CD14-positive monocyte (primary cell): ENCODE measurements around the gene ETS1. TPM values are rescaled to one million over a fixed set of nuclear protein-coding genes. Genes with fewer than 3 reads are reported as not detected.

Experiments used
- DNase-seq, 3 donors: peaks; one replicate each; pipeline ENCODE4 v3.0.0-alpha.2; 2011 to 2022
- H2AFZ ChIP-seq: 2 replicates; pipeline ENCODE4 v1.6.0; 2012; ENCODE audit warnings: mild to moderate bottlenecking, low read depth, low read length, inconsistent platforms; ENCODE audit not compliant: insufficient read depth, poor library complexity, severe bottlenecking
- H3K27ac ChIP-seq, 2 donors: 1 replicate in 1 of 2; 2 replicates in 1 of 2; pipeline ENCODE4 v1.5.1; 2012 to 2013; ENCODE audit warnings: low read length in 2 of 2, control low read depth in 1 of 2, inconsistent platforms in 1 of 2, low read depth in 1 of 2, mild to moderate bottlenecking in 1 of 2
- H3K27me3 ChIP-seq, 2 donors: one replicate each; pipeline versions ENCODE4 v1.6.0 to v1.6.1; 2011 to 2013; ENCODE audit warnings: low read length in 2 of 2; ENCODE audit not compliant: control insufficient read depth in 2 of 2, insufficient read depth in 2 of 2
- H3K36me3 ChIP-seq, 2 donors: replicated peaks in 1 of 2; 1 replicate in 1 of 2; 2 replicates in 1 of 2; pipeline versions ENCODE4 v1.5.1 to v1.6.1; 2012 to 2013; ENCODE audit warnings: low read length in 2 of 2, control low read depth in 1 of 2, inconsistent platforms in 1 of 2, mild to moderate bottlenecking in 1 of 2; ENCODE audit not compliant: insufficient read depth in 2 of 2, control insufficient read depth in 1 of 2
- H3K4me1 ChIP-seq, 2 donors: 1 replicate in 1 of 2; 2 replicates in 1 of 2; pipeline versions ENCODE4 v1.5.1 to v1.6.1; 2012 to 2013; ENCODE audit warnings: low read length in 2 of 2, control low read depth in 1 of 2, inconsistent platforms in 1 of 2, mild to moderate bottlenecking in 1 of 2, moderate library complexity in 1 of 2; ENCODE audit not compliant: insufficient read depth in 2 of 2, control insufficient read depth in 1 of 2
- H3K4me2 ChIP-seq: replicated peaks from 2 replicates; pipeline ENCODE3; 2012; ENCODE audit warnings: low read length, moderate library complexity, mild to moderate bottlenecking; ENCODE audit not compliant: poor library complexity, severe bottlenecking; ENCODE audit errors: extremely low read depth
- H3K4me3 ChIP-seq, 3 experiments: fragments of 200-600 bp in 1 of 3; sonication (generic) in 1 of 3; replicated peaks in 1 of 3; 1 replicate in 2 of 3; 2 replicates in 1 of 3; pipeline ENCODE4 v1.5.1; 2011 to 2013; ENCODE audit warnings: low read length in 3 of 3, mild to moderate bottlenecking in 3 of 3, control low read depth in 2 of 3, low read depth in 2 of 3, inconsistent platforms in 1 of 3, moderate library complexity in 1 of 3
- H3K79me2 ChIP-seq: 2 replicates; pipeline ENCODE4 v1.6.0; 2012; ENCODE audit warnings: mild to moderate bottlenecking, control low read depth, inconsistent platforms, low read length, moderate library complexity; ENCODE audit not compliant: insufficient read depth
- H3K9ac ChIP-seq: 2 replicates; pipeline ENCODE4 v1.6.0; 2017; ENCODE audit warnings: low read length, mild to moderate bottlenecking; ENCODE audit not compliant: insufficient read depth, poor library complexity, severe bottlenecking
- H3K9me3 ChIP-seq, 2 donors: replicated peaks in 1 of 2; 1 replicate in 1 of 2; 2 replicates in 1 of 2; pipeline versions ENCODE4 v1.5.1 to v1.6.1; 2012 to 2013; ENCODE audit warnings: low read length in 2 of 2, control low read depth in 1 of 2; ENCODE audit not compliant: control insufficient read depth in 1 of 2, insufficient read depth in 1 of 2
- H4K20me1 ChIP-seq: 2 replicates; pipeline ENCODE4 v1.6.0; 2012; ENCODE audit warnings: mild to moderate bottlenecking, low read length, control low read depth, moderate library complexity; ENCODE audit not compliant: insufficient read depth
- H3K27ac Mint-ChIP-seq, 7 donors: one replicate each; pipeline ENCODE4 v1.8.0; 2020; ENCODE audit warnings: mild to moderate bottlenecking in 7 of 7, mixed read lengths in 7 of 7, moderate library complexity in 6 of 7, inconsistent platforms in 2 of 7
- H3K27me3 Mint-ChIP-seq, 3 donors: one replicate each; pipeline ENCODE4 v1.8.0; 2021 to 2022; ENCODE audit warnings: low read depth in 3 of 3, mild to moderate bottlenecking in 3 of 3, mixed read lengths in 3 of 3, moderate library complexity in 3 of 3, inconsistent platforms in 1 of 3
- H3K36me3 Mint-ChIP-seq, 2 donors: one replicate each; pipeline ENCODE4 v1.8.0; 2020; ENCODE audit warnings: mixed read lengths in 2 of 2, inconsistent platforms in 1 of 2, mild to moderate bottlenecking in 1 of 2
- H3K4me1 Mint-ChIP-seq: one replicate; pipeline ENCODE4 v1.8.0; 2020; ENCODE audit warnings: mild to moderate bottlenecking, mixed read lengths
- H3K4me3 Mint-ChIP-seq, 2 donors: one replicate each; pipeline ENCODE4 v1.8.0; 2020; ENCODE audit warnings: mild to moderate bottlenecking in 2 of 2, mixed read lengths in 2 of 2, moderate library complexity in 1 of 2
- H3K9me3 Mint-ChIP-seq, 7 donors: one replicate each; pipeline ENCODE4 v1.8.0; 2020 to 2022; ENCODE audit warnings: mixed read lengths in 7 of 7, mild to moderate bottlenecking in 6 of 7, moderate library complexity in 6 of 7, inconsistent platforms in 2 of 7
- CTCF ChIP-seq: fragments of 200-600 bp; IDR thresholded peaks from one replicate; pipeline ENCODE4 v1.8.0; 2022; ENCODE audit warnings: antibody characterized with exemption, mild to moderate bottlenecking
- WGBS: methylation state at CpG from one replicate; pipeline ENCODE4 v1.1.5; 2013; ENCODE audit warnings: missing lambda C conversion rate; ENCODE audit not compliant: insufficient coverage; 5-methylcytosine and 5-hydroxymethylcytosine counted together
- intact Hi-C, 2 donors: fragments of 100-400 bp; cut with micrococcal nuclease; formaldehyde crosslinking; loops; one replicate each; pipeline versions ENCODE4 v1.15.0 to v1.15.1; 2023
- polyA plus RNA-seq, 3 donors: library from polyadenylated mRNA; depleted of rRNA in 1 of 3; unstranded in 2 of 3; stranded (reverse) in 1 of 3; fragments of 300-500 nt in 2 of 3; fragments of >200 nt in 1 of 3; fragmentation: Illumina TruSeq in 2 of 3; gene quantifications; 1 replicate in 2 of 3; 2 replicates in 1 of 3; pipeline ENCODE4 v1.2.3, GENCODE V29; 2012 to 2021

ETS1 gene
- polyA plus RNA-seq, 3 donors: 0.67 to 1.6 (median 1.6) TPM

GRCh38 chr11:128530118-128531074, 57.0 kb downstream of the ETS1 start:
- no peak for TF ChIP-seq CTCF
- intact Hi-C loops: no loop called here
- Histone ChIP-seq H3K4me1 (peaks cover 7 to 12% of the 10 kb centered on the region in 2 donors), H4K20me1 (no peaks in the 10 kb centered on the region), H3K9ac (no peak overlapping the region), H3K9me3 (no peaks in the 10 kb centered on the region), H3K27me3 (no peaks in the 10 kb centered on the region), H3K4me3 (no peak overlapping the region), H3K4me2 (no peak overlapping the region), H3K27ac (no peak overlapping the region), H2AFZ (no peak overlapping the region), H3K79me2 (no peaks in the 10 kb centered on the region), H3K36me3 (no peaks in the 10 kb centered on the region)
- no peak for DNase-seq
- H3K27me3 Mint-ChIP-seq: peaks cover 2 to 6% (median 4%) of the 10 kb centered on the region in 3 donors
- 100% methylated on average over 5 of the region's 7 CpGs for WGBS
- no peaks in the 10 kb centered on the region for H3K36me3 Mint-ChIP-seq
- H3K27ac Mint-ChIP-seq: no peak overlapping the region
- H3K4me1 Mint-ChIP-seq: peaks cover 11% of the 10 kb centered on the region
- H3K4me3 Mint-ChIP-seq: no peak overlapping the region
- H3K9me3 Mint-ChIP-seq: peaks cover 0 to 2% (median 0%) of the 10 kb centered on the region in 7 donors

- H3K27me3 Mint-ChIP-seq: peaks cover 1 to 5% (median 5%) of the 10 kb centered on the region in 3 donors
- H3K4me1 Mint-ChIP-seq: peaks cover 20% of the 10 kb centered on the region
- no peaks in the 10 kb centered on the region for H3K79me2 ChIP-seq
- intact Hi-C loops: no loop called here
- H3K27ac Mint-ChIP-seq: no peak overlapping the region
- peaks cover 7 to 12% of the 10 kb centered on the region in 2 donors for H3K4me1 ChIP-seq
- H4K20me1 ChIP-seq: no peaks in the 10 kb centered on the region
- H3K27me3 ChIP-seq: no peaks in the 10 kb centered on the region
- no peak for DNase-seq
- H3K4me2 ChIP-seq: no peak overlapping the region
- H3K4me3 ChIP-seq: no peak overlapping the region
- no peaks in the 10 kb centered on the region for H3K36me3 ChIP-seq
- no peaks in the 10 kb centered on the region for H3K9me3 Mint-ChIP-seq
- no CpG with 5 or more reads among the region's 2 CpGs for WGBS
- no peak for TF ChIP-seq CTCF
- H3K4me3 Mint-ChIP-seq: no peak overlapping the region
- H3K27ac ChIP-seq: no peak overlapping the region
- no peak overlapping the region for H2AFZ ChIP-seq
- no peaks in the 10 kb centered on the region for H3K36me3 Mint-ChIP-seq
- H3K9ac ChIP-seq: no peak overlapping the region
- no peaks in the 10 kb centered on the region for H3K9me3 ChIP-seq
Measured at GRCh38 chr11:128528294-128528693, 59.1 kb downstream of the ETS1 start.
